Measurements from ENCODE around the gene RNF5.

GRCh38 chr6:32187009-32187709 lies 9.0 kb downstream of the RNF5 start:
- TF ChIP-seq CTCF (IDR thresholded peaks at IDR 0.05; ENCODE audit: low read length): no peak
- no peak for TF ChIP-seq EZH2 (optimal IDR thresholded peaks at IDR 0.05; ENCODE audit: low read depth, low read length)

Measured in MM.1S (cell line).